GM21526 (cell line): ENCODE results near the gene HSP90AB1.
A peak's percentile ranks its signal among the peaks of the same experiment; 100 is the strongest.

Experiments used
- ATAC-seq: cut with Tn5 transposase; IDR thresholded peaks from one replicate; pipeline ENCODE4 v1.9.1; 2021; ENCODE audit warnings: moderate library complexity; ENCODE audit not compliant: unreplicated experiment, low FRiP score

The HSP90AB1 gene

GRCh38 chr6:44246663-44247337, at the start of gene HSP90AB1:
HSP90AB1 (plus strand) TSS chr6:44247101; CDS start chr6:44248630, 1,529 bp downstream.
- peak; percentile 62 for ATAC-seq

GRCh38 chr6:44198684-44199083, 48.2 kb upstream of the HSP90AB1 start:
- ATAC-seq, result no peak

GRCh38 chr6:44199883-44200282, 47.0 kb upstream of the HSP90AB1 start:
- ATAC-seq, result no peak

GRCh38 chr6:44201200-44201599, 45.7 kb upstream of the HSP90AB1 start:
- ATAC-seq, result no peak

GRCh38 chr6:44201638-44202303, 45.1 kb upstream of the HSP90AB1 start:
- ATAC-seq, result no peak

GRCh38 chr6:44202332-44202971, 44.4 kb upstream of the HSP90AB1 start:
- no peak for ATAC-seq

- no peak for ATAC-seq
These were observed 43.7 kb upstream of the HSP90AB1 start for GRCh38 chr6:44202972-44203750.

- ATAC-seq, result no peak
These were observed 42.9 kb upstream of the HSP90AB1 start for GRCh38 chr6:44203955-44204354.

- no peak for ATAC-seq
These were observed 38.9 kb upstream of the HSP90AB1 start for GRCh38 chr6:44207966-44208365.

- ATAC-seq, result no peak
These were observed 35.6 kb upstream of the HSP90AB1 start for GRCh38 chr6:44211284-44211683.

- ATAC-seq, result no peak
These were observed 32.6 kb upstream of the HSP90AB1 start for GRCh38 chr6:44214307-44214706.

GRCh38 chr6:44216677-44217331, 30.1 kb upstream of the HSP90AB1 start, which contains the start of gene MYMX:
MYMX (plus strand) TSS chr6:44216926; CDS start chr6:44217472, 546 bp downstream.
- no peak for ATAC-seq

- ATAC-seq, result no peak
These were observed 29.4 kb upstream of the HSP90AB1 start for GRCh38 chr6:44217332-44218143.

- ATAC-seq, result peak; percentile 40
These were observed 27.7 kb upstream of the HSP90AB1 start for GRCh38 chr6:44219053-44219814.

- ATAC-seq, result no peak
These were observed 26.8 kb upstream of the HSP90AB1 start for GRCh38 chr6:44219815-44220784.

- no peak for ATAC-seq
These were observed 26.0 kb upstream of the HSP90AB1 start for GRCh38 chr6:44220913-44221290.

GRCh38 chr6:44221291-44221960, 25.5 kb upstream of the HSP90AB1 start:
- ATAC-seq, result peak; percentile 49
